Tibial artery (tissue), 4 donors: ENCODE data around the gene POLDIP2.

Experiments
- DNase-seq, 2 donors: peaks; one replicate each; pipeline ENCODE4 v3.0.0-alpha.2; 2019
- H3K27ac ChIP-seq, 2 donors: fragments of 200-600 bp; sonication (generic) in 1 of 2; 1 replicate in 1 of 2; 2 replicates in 1 of 2; pipeline ENCODE4 v1.5.1; 2018 to 2019; ENCODE audit warnings: mild to moderate bottlenecking in 1 of 2
- H3K27me3 ChIP-seq, 2 donors: fragments of 200-600 bp; sonication (generic) in 1 of 2; one replicate each; pipeline versions ENCODE4 v1.5.1 to v1.6.0; 2016 to 2019
- H3K36me3 ChIP-seq, 3 donors: fragments of 200-600 bp; sonication (generic) in 2 of 3; one replicate each; pipeline ENCODE4 v1.5.1; 2016 to 2019; ENCODE audit warnings: mild to moderate bottlenecking in 2 of 3
- H3K4me1 ChIP-seq, 4 donors: fragments of 200-600 bp; sonication (generic) in 2 of 4; 1 replicate in 3 of 4; 2 replicates in 1 of 4; pipeline ENCODE4 v1.5.1; 2016 to 2019
- H3K4me3 ChIP-seq, 2 donors: fragments of 200-600 bp; sonication (generic) in 1 of 2; 1 replicate in 1 of 2; 2 replicates in 1 of 2; pipeline ENCODE4 v1.5.1; 2018 to 2019; ENCODE audit warnings: mild to moderate bottlenecking in 2 of 2
- H3K9me3 ChIP-seq, 3 donors: fragments of 200-600 bp; sonication (generic) in 1 of 3; one replicate each; pipeline ENCODE4 v1.5.1; 2016 to 2019
- intact Hi-C: fragments of 100-400 bp; cut with DNase I; formaldehyde crosslinking; loops from one replicate; pipeline ENCODE4 v1.15.0; 2023; ENCODE audit warnings: low total_unique reads
- TF ChIP-seq, protein P1 (sequence below), 2 experiments: fragments of 200-600 bp in 1 of 2; fragments of 450-650 bp in 1 of 2; IDR thresholded peaks; one replicate each; pipeline ENCODE4 v1.5.1; 2017 to 2019; ENCODE audit warnings: antibody characterized with exemption in 2 of 2, mild to moderate bottlenecking in 1 of 2, moderate library complexity in 1 of 2

Gene POLDIP2

DNA sequence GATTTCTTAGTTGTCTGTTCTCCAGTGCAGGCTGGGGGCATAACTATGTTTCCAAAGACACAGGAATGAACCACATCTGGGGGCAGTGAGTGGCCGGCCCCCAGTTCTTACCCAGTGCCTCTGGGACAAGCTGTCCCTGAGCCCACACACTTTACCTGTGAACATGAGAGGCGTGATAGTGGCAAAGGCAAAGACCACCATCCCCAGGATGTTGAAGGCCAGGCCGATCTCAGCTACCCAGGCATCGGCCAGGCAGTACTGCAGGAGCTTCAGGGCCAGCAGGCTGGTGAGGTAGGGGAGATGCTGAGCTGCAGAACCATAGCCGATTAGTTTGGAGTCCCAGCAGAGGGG is 47.1 kb upstream of the POLDIP2 start:
- intact Hi-C loops, result no loop called here
- Histone ChIP-seq H3K27me3 (no peaks in the 10 kb centered on the region), H3K4me1 (peaks cover 0 to 23% (median 14%) of the 10 kb centered on the region in 4 donors), H3K4me3 (no peak overlapping the region), H3K9me3 (no peaks in the 10 kb centered on the region), H3K27ac (no peak overlapping the region), H3K36me3 (peaks cover 0 to 38% (median 22%) of the 10 kb centered on the region in 3 donors)
- TF ChIP-seq, protein P1, sequence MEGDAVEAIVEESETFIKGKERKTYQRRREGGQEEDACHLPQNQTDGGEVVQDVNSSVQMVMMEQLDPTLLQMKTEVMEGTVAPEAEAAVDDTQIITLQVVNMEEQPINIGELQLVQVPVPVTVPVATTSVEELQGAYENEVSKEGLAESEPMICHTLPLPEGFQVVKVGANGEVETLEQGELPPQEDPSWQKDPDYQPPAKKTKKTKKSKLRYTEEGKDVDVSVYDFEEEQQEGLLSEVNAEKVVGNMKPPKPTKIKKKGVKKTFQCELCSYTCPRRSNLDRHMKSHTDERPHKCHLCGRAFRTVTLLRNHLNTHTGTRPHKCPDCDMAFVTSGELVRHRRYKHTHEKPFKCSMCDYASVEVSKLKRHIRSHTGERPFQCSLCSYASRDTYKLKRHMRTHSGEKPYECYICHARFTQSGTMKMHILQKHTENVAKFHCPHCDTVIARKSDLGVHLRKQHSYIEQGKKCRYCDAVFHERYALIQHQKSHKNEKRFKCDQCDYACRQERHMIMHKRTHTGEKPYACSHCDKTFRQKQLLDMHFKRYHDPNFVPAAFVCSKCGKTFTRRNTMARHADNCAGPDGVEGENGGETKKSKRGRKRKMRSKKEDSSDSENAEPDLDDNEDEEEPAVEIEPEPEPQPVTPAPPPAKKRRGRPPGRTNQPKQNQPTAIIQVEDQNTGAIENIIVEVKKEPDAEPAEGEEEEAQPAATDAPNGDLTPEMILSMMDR (IDR thresholded peaks at IDR 0.05), result no peak
- DNase-seq, result no peak

DNA sequence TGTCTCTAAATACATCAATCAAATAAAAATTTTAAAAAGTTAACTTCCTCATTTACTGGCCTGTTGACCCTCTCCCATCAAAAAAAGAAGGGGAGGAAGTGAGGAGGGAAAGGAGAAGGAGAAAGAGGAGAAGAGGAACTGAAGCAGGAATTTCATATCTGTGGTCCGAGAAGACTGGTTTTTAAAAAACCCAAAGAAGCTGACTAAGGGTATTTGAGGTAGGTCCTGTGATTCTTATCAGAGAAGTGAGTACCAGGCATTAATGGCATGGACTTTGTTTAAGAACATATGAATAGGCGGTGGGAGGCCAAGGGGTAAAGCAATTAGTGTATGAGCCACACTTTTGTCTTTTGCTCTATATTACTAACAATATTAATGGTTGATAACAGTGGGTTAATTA is 46.7 kb upstream of the POLDIP2 start:
- no peak overlapping the region for H3K27ac ChIP-seq
- no peak overlapping the region for H3K4me3 ChIP-seq

DNA sequence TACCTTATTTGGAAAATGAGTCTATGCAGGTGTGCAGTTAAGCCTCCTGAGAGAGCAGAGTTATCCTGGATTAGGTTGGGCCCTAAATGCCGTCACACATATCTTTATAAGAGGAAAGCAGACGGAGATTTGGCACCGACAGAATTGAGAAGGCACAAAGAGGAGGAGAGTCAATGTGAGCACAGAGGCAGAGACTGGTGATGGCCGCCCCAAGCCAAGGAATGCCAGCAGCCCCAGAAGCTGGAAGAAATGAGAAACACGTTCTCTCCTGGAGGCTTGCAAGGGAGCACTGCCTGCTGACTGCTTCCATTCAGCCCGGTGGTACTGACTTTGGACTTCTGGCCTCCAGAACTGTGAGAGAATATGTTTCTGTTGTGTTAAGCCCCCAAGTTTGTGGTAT is 45.5 kb upstream of the POLDIP2 start:
- H3K27ac ChIP-seq, result no peak overlapping the region
- no peak for DNase-seq
- H3K27me3 ChIP-seq, result no peaks in the 10 kb centered on the region
- H3K4me3 ChIP-seq, result no peak overlapping the region
- H3K9me3 ChIP-seq, result no peaks in the 10 kb centered on the region
- H3K36me3 ChIP-seq, result peaks cover 4 to 54% (median 37%) of the 10 kb centered on the region in 3 donors
- intact Hi-C loops, result no loop called here
- H3K4me1 ChIP-seq, result peaks cover 0 to 23% (median 14%) of the 10 kb centered on the region in 4 donors
- TF ChIP-seq, protein P1 (IDR thresholded peaks at IDR 0.05), result no peak

More for the DNA sequence above, 46.7 kb upstream of the POLDIP2 start:
- H3K27me3 ChIP-seq, result no peaks in the 10 kb centered on the region
- peaks cover 0 to 42% (median 26%) of the 10 kb centered on the region in 3 donors for H3K36me3 ChIP-seq
- intact Hi-C loops, result no loop called here
- H3K4me1 ChIP-seq, result peaks cover 0 to 23% (median 14%) of the 10 kb centered on the region in 4 donors
- DNase-seq, result no peak
- TF ChIP-seq, protein P1 (IDR thresholded peaks at IDR 0.05), result no peak
- no peaks in the 10 kb centered on the region for H3K9me3 ChIP-seq

DNA sequence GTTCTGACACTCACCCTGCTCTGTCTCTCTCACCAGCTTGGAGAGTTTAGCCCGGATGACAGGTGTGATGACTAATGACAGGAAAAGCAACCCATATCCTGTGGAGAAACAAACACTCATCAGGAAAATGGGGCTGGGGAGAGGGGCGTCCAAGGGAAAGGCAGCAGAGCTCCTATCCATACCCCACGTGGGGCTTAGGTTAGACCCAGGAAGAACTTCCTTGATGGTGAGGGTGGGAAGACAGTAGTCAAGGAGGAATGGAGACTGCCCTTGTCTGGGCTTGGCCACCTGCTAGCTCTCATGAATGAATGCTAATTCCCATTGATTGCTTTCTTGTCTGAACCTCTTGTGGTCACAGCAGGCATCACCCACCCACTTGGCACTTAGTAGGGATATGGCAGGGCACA is 44.9 kb upstream of the POLDIP2 start:
- TF ChIP-seq, protein P1 (IDR thresholded peaks at IDR 0.05), result no peak
- intact Hi-C loops, result no loop called here
- Histone ChIP-seq H3K4me3 (no peak overlapping the region), H3K27ac (no peak overlapping the region), H3K36me3 (peaks cover 5 to 60% (median 42%) of the 10 kb centered on the region in 3 donors), H3K4me1 (peaks cover 0 to 23% (median 14%) of the 10 kb centered on the region in 4 donors), H3K27me3 (no peaks in the 10 kb centered on the region), H3K9me3 (no peaks in the 10 kb centered on the region)
- DNase-seq, result no peak

DNA sequence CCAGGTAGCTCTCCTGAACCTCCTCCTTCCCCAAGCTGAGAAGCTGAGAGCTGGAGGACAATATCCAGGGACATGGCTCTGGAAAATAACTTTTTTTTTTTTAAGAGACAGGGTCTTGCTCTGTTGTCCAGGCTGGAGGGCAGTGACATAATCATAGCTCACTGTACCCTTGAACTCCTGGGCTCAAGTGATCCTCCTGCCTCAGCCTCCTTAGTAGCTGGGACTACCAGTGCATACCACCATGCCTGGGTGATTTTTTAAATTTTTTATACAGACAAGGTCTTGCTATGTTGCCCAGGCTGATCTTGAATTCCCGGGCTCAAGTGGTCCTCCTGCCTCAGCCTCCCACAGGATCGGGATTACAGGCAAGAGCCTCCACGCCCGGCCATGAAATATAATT is 42.5 kb upstream of the POLDIP2 start:
- peaks cover 18 to 83% (median 59%) of the 10 kb centered on the region in 3 donors for H3K36me3 ChIP-seq
- no peaks in the 10 kb centered on the region for H3K9me3 ChIP-seq
- intact Hi-C loops, result no loop called here
- H3K27me3 ChIP-seq, result no peaks in the 10 kb centered on the region
- no peak overlapping the region for H3K27ac ChIP-seq
- no peak for DNase-seq
- H3K4me1 ChIP-seq, result peaks cover 0 to 11% (median 5%) of the 10 kb centered on the region in 4 donors
- no peak overlapping the region for H3K4me3 ChIP-seq
- TF ChIP-seq, protein P1 (IDR thresholded peaks at IDR 0.05), result no peak
